ENCODE measurements around the gene PFKP.

PFKP gene

DNA sequence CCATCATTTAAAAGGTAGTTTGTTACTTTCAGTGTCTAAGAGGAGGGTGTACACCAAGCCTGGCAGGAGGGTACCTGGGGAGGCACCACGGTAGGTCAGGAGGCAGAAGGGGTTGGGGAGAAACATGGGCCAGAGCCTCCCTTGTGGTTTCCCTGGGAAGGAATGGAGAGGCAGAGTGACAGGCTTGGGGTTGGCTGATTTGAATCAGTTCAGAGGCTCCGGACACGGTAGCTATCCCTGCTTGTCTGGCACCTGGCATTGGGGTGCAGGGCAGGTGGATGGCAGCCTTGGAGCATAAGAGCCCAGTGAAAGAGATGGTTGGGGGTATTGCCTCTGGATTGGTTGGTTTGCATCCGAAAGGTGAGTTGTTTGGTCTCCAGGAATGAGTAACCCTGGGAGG is 30.2 kb upstream of the PFKP start:
- no peak for DNase-seq (ENCODE audit: insufficient read length, low spot score)
- no peak for TF ChIP-seq POLR2A (IDR thresholded peaks at IDR 0.05; ENCODE audit: low read depth, low read length)
- no peak for FAIRE-seq

DNA sequence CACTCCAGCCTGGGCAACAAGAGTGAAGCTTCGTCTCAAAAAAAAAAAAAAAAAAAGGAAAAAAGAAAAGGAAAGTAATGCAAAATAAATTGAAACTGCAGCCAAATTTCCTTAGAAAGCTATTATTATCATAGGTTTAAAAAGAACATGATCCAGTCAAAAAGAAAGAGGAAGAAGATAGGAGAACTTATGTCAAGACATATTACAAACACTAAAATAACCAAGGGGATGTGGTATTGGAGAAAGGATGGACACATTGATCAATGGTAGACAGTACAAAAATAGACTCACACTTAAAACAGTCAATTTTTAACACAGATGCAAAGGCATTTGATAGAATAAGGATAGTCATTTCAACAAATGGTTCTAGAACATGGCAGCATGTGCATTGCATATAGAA is 27.3 kb upstream of the PFKP start:
- DNase-seq (ENCODE audit: insufficient read length, low spot score), result no peak

DNA sequence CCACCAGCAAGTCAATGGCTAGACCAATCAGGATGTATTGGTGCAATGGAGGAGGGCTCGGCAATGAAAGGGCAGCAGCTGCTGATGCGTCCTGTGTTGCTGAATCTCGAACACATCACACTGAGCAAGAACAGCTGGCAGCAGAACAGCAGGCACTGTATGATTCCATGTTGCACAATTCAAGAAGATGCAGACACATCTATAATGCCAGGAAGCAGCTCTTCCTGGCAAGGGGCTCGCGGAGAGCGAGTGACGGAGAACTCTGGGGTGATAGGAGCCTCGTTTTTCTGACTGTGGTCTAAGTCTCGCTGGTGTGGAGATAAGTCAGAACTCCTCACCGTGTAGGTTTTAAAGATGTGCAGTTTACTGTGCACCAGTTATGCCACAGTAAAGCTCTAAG is 24.8 kb upstream of the PFKP start:
- TF ChIP-seq POLR2A (IDR thresholded peaks at IDR 0.05; ENCODE audit: low read depth, low read length), result no peak
- FAIRE-seq (no peak), DNase-seq (ENCODE audit: insufficient read length, low spot score) (no peak)

More for the DNA sequence above, 27.3 kb upstream of the PFKP start:
- no peak for FAIRE-seq
- TF ChIP-seq POLR2A (IDR thresholded peaks at IDR 0.05; ENCODE audit: low read depth, low read length), result no peak

DNA sequence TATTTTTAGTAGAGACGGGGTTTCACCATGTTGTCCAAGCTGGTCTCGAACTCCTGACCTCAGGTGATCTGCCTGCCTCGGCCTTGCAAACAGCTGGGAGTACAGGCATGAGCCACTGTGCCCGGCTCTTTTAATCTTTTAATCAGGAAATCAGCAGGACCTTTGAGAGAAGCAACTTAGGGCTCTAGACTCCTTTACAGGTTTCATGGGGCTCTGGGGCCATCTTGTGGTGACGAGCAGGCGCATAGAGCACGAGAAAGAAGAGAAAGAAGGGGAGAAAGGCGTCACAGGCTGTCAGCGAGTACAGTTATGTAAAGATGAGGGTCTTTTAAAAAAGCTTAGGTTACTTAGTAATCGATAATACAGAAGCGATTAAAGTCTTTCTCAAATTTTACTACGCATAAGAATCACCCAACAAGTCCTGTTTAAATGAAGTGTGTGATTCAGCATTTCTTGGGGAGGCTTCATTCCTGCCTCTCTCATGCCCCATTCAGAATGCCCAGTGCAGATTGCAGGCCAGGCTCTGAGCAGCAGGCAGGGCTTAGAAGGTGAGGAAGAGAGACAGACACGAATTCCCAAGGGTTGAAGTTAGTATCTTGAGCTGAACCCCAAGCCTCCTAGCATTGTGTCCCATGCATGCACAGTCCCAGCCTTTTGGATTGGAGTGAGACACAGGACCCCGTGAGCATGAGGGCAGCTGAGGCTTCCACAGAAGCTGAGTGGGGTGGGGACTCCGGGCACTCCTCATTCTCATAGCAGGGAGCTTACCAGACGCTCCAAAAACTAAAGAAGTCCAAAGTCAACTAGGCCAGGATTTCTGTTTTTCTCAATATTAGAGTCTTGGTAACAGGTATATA is 23.6 kb upstream of the PFKP start:
- peak; percentile 71 for DNase-seq (ENCODE audit: insufficient read length, low spot score)
- no peak for TF ChIP-seq POLR2A (IDR thresholded peaks at IDR 0.05; ENCODE audit: low read depth, low read length)
- no peak for FAIRE-seq

DNA sequence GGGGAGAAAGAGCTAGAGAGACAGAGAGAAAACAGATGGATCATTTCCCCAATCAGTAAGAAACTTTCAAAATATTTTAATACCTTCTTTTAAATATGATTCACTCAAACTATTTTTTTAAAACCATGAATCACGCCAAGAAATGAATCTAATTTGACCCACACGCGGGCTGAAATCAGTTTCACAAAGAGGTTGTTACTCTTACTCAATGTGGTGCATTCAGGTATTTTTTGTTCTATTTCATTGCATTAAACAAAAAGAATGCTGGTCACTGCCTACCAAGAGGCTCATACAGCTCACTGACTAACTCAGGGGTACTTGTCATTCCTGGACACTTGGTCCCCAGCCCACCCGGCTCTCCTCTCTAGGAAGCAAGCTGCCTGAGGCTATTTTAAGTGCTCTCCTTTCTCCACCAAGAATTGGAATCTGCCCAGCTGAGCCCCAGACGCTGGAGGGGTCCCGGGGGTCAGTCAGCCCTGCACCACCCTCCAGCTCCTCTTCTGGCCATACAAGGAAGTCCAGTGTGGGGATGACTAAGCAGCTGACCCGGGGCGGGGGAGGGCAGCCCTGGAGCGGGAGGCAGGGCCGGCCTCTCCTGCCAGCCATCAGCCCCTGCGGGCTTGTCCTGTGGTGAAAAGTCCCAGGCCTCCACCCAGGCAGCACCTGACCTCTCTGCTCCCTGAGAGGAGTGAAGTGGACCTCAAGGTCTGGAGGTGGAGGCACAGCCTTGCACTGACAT is 21.7 kb upstream of the PFKP start:
- FAIRE-seq (no peak), DNase-seq (ENCODE audit: insufficient read length, low spot score) (peak; percentile 81)
- 0 out of 2 replicates have a peak, but pooled peaks have one; percentile 22 for TF ChIP-seq POLR2A (IDR thresholded peaks at IDR 0.05; ENCODE audit: low read depth, low read length)

DNA sequence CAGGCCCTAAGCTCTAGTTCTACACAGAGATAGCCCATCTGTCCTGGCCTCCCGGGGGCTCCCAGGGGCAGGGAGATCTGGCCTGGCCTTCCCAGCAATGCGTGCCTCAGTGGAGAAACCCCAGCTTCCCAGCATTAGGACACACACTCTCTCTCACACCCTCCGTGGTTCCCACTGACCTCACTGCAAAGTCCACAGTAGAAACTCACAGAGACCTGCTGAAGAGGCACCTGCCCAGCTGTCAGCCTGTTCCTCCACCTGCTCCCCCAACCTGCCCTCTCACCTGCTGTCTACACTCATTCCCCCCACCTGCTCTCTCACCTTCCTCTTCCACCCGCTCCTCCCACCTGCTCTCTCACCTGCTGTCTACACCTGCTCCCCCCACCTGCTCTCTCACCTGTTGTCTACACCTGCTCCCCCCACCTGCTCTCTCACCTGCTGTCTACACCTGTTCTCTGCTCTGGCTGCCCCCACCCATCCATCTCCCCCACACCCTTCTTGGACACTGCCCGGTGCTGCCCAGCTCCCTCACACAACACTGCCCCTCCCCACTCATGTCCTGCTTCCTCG is 21.1 kb upstream of the PFKP start:
- no peak for DNase-seq (ENCODE audit: insufficient read length, low spot score)
- no peak for TF ChIP-seq POLR2A (IDR thresholded peaks at IDR 0.05; ENCODE audit: low read depth, low read length)
- no peak for FAIRE-seq

GRCh38 chr10:3046981-3047547 is 20.3 kb upstream of the PFKP start:
- no peak for TF ChIP-seq POLR2A (IDR thresholded peaks at IDR 0.05; ENCODE audit: low read depth, low read length)
- DNase-seq (ENCODE audit: insufficient read length, low spot score), result no peak
- no peak for FAIRE-seq

GRCh38 chr10:3047596-3047995 is 19.8 kb upstream of the PFKP start:
- TF ChIP-seq POLR2A (IDR thresholded peaks at IDR 0.05; ENCODE audit: low read depth, low read length), result no peak
- FAIRE-seq (no peak), DNase-seq (ENCODE audit: insufficient read length, low spot score) (no peak)

DNA sequence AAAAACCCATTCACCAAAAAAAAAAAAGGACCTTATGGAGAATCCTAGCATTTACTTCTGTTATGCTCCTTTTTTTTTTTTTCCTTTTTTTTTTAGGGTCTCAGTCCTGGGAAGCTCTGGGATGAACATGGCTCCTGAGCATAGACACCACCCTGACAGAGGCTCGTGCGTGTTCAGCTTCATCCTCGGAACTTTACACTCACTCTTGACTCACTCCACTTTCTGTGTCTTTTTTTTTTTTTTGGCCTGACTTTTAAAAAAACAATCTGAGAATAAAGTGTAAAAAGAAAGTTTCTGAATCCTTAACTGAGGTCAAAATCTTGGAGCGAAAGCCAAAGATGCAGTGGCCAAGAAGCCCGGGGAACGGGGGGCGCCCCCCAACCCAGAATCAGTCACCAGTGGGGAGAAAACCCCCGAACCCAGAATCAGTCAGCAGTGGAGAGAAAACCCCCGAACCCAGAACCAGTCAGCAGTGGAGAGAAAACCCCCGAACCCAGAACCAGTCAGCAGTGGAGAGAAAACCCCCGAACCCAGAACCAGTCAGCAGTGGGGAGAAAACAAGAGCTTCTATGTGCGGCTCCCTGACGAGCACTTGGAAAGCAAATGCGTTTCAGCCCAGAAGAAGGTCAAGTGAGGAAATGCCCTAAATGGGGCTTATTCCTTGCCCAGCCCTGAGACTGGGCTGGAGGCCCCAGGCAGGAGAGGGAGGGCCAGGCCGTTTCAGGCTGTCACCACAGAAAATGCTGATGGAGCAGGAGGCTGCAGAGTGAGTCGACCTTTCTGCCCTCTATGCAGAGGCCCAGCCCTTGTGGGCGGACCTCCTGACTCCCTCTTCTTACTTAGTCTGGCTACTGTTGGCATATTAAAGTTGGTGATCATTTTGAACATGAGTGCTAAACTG is 19.0 kb upstream of the PFKP start:
- DNase-seq (ENCODE audit: insufficient read length, low spot score), result no peak
- no peak for TF ChIP-seq POLR2A (IDR thresholded peaks at IDR 0.05; ENCODE audit: low read depth, low read length)

DNA sequence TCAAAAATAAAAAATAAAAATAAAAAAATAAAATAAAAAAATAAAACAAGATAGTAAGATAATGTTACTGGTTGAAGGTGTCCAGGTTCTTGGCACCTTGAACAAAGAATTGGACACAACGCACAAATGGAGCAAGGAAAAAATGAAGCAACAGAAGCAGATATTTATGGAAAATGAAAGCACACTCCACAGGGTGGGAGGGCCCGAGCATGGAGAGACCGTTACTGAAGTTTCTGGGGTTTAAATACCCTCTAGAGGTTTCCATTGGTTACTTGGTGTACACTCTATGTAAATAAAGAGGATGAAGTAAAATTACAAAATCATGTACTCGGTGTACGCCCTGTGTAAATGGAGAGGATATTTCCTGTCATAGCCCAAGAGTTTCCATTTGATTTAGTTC is 15.7 kb upstream of the PFKP start:
- FAIRE-seq (no peak), DNase-seq (ENCODE audit: insufficient read length, low spot score) (no peak)
- TF ChIP-seq POLR2A (IDR thresholded peaks at IDR 0.05; ENCODE audit: low read depth, low read length), result no peak

More for the DNA sequence above, 19.0 kb upstream of the PFKP start:
- no peak for FAIRE-seq

DNA sequence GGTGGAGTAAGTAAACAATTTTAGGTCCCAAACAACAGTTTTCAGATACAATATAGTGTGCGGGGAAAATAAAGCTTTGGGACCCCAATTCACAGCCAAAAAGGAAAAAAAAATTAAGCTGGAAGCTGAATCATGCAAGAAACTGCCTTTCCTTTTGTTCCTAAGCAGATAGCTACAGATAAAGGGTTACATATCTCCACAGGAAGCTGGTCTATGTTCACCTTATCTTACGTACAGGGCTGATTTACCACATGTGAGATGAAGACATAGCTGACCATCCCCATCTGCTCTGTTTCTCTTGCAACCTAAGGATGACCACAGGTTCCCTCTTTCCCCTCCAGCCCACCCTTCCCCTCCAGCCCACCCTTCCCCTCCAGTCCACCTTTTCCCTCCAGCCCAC is 14.2 kb upstream of the PFKP start:
- TF ChIP-seq POLR2A (IDR thresholded peaks at IDR 0.05; ENCODE audit: low read depth, low read length), result no peak
- DNase-seq (ENCODE audit: insufficient read length, low spot score) (no peak), FAIRE-seq (no peak)

DNA sequence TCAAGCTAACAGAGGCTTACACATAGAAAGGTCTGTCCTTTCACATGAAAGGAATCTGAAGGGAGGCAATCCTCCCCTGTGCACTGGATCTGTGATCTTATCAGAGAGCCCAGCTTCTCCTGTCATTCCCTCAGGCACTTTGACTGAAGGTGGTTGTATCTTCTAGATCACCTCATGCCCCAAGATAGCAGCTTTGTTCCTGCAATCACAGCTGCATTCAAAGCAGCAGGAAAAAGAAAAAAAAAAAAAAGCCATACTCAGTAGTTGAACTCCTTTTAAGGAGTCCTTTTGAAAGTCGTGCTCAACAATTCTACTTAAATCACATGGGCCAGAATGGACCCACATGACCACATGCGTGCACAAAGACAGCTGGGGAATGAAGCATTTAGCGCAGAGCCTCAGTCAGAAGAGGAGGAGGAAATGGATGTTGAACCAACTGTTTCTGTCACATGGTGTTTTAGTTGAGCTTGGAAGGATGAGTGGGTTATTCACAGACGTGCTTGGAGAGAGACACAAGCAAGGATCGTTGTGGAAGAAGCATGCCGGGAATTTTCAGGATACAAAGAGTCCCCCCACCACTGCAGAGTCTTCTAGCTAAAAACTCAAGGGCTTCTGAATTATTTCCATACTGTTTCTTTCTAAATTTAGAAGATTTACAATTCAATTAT is 13.0 kb upstream of the PFKP start:
- no peak for DNase-seq (ENCODE audit: insufficient read length, low spot score)
- TF ChIP-seq POLR2A (IDR thresholded peaks at IDR 0.05; ENCODE audit: low read depth, low read length), result no peak
- no peak for FAIRE-seq

GRCh38 chr10:3054851-3055199 is 12.5 kb upstream of the PFKP start:
- FAIRE-seq (no peak), DNase-seq (ENCODE audit: insufficient read length, low spot score) (no peak)
- no peak for TF ChIP-seq POLR2A (IDR thresholded peaks at IDR 0.05; ENCODE audit: low read depth, low read length)
